CD8-positive, alpha-beta memory T cell (primary cell): ENCODE data around the gene SULT2B1. TPM values are rescaled to one million over a fixed set of nuclear protein-coding genes. Genes with fewer than 3 reads are reported as not detected.

Experiments
- CTCF ChIA-PET: fragments of 350-600 bp; sonication (Branson Sonifier 250); formaldehyde crosslinking; loops from one replicate; lab custom pipeline; 2021; ENCODE audit warnings: antibody characterized with exemption; lab: Charles Lee
- POLR2A ChIA-PET: fragments of 350-600 bp; sonication (Branson Sonifier 250); formaldehyde crosslinking; loops from one replicate; lab custom pipeline; 2021; ENCODE audit warnings: antibody characterized with exemption; lab: Charles Lee
- DNase-seq, 5 donors: peaks; one replicate each; pipeline versions ENCODE4 v3.0.0 to v3.0.0-alpha.2; 2020 to 2022; ENCODE audit warnings: mixed read lengths in 1 of 5
- H3K27ac ChIP-seq: one replicate; pipeline ENCODE4 v1.7.0; 2013; ENCODE audit warnings: low read depth, mild to moderate bottlenecking, low read length, moderate library complexity
- H3K27me3 ChIP-seq: 2 replicates; pipeline ENCODE4 v1.7.0; 2013; ENCODE audit warnings: low read length, mild to moderate bottlenecking; ENCODE audit not compliant: insufficient read depth, poor library complexity, severe bottlenecking
- H3K36me3 ChIP-seq: 2 replicates; pipeline ENCODE4 v1.7.0; 2013; ENCODE audit warnings: mild to moderate bottlenecking, low read length, moderate library complexity; ENCODE audit not compliant: insufficient read depth
- H3K4me1 ChIP-seq: 2 replicates; pipeline ENCODE4 v1.7.0; 2013; ENCODE audit warnings: mild to moderate bottlenecking, low read length, moderate library complexity; ENCODE audit not compliant: insufficient read depth
- H3K4me3 ChIP-seq: 2 replicates; pipeline ENCODE4 v1.7.0; 2013; ENCODE audit warnings: mild to moderate bottlenecking, low read length
- H3K9me3 ChIP-seq: 2 replicates; pipeline ENCODE4 v1.7.0; 2013; ENCODE audit warnings: mild to moderate bottlenecking, low read length
- H3K27ac Mint-ChIP-seq, 8 donors: one replicate each; pipeline ENCODE4 v1.8.0; 2020 to 2021; ENCODE audit warnings: mixed read lengths in 8 of 8, mild to moderate bottlenecking in 6 of 8, inconsistent platforms in 3 of 8, moderate library complexity in 3 of 8
- H3K27me3 Mint-ChIP-seq, 2 donors: one replicate each; pipeline ENCODE4 v1.8.0; 2020 to 2021; ENCODE audit warnings: mixed read lengths in 2 of 2, mild to moderate bottlenecking in 1 of 2, moderate library complexity in 1 of 2
- H3K36me3 Mint-ChIP-seq, 3 donors: one replicate each; pipeline ENCODE4 v1.8.0; 2020 to 2021; ENCODE audit warnings: mixed read lengths in 3 of 3, inconsistent platforms in 1 of 3, mild to moderate bottlenecking in 1 of 3
- H3K4me1 Mint-ChIP-seq, 3 donors: one replicate each; pipeline ENCODE4 v1.8.0; 2020 to 2021; ENCODE audit warnings: mixed read lengths in 3 of 3, inconsistent platforms in 1 of 3, mild to moderate bottlenecking in 1 of 3
- H3K4me3 Mint-ChIP-seq, 7 donors: one replicate each; pipeline ENCODE4 v1.8.0; 2020 to 2021; ENCODE audit warnings: mixed read lengths in 7 of 7, mild to moderate bottlenecking in 6 of 7, moderate library complexity in 4 of 7, inconsistent platforms in 2 of 7
- H3K9me3 Mint-ChIP-seq, 5 donors: one replicate each; pipeline ENCODE4 v1.8.0; 2020 to 2022; ENCODE audit warnings: mixed read lengths in 5 of 5, mild to moderate bottlenecking in 3 of 5, moderate library complexity in 2 of 5, inconsistent platforms in 1 of 5
- polyA plus RNA-seq: library from polyadenylated mRNA; unstranded; fragments of 300-500 nt; fragmentation: Illumina TruSeq; gene quantifications from one replicate; pipeline ENCODE4 v1.2.3, GENCODE V29; 2021
- total RNA-seq, 2 experiments: library from RNA; stranded (reverse); gene quantifications; one replicate each; pipeline ENCODE4 v1.2.3, GENCODE V29; 2021

SULT2B1 gene
- total and polyA plus RNA-seq, 3 experiments from 2014 or later = not detected

GRCh38 chr19:48636859-48637448, 85.0 kb downstream of the SULT2B1 start, which contains the start of gene DBP:
Gene DBP (minus strand): TSS chr19:48637379. CDS start chr19:48636994, 385 bp downstream.
- DNase-seq = peak in 2 of 5 donors; percentile 20 to 67
- Mint-ChIP-seq H3K9me3 (peaks cover 0 to 2% (median 0%) of the 10 kb centered on the region in 5 donors), H3K27me3 (peaks cover 0 to 2% of the 10 kb centered on the region in 2 donors), H3K4me3 (peak within 1 kb of the TSS; percentile 84 to 100 (median 98)), H3K4me1 (peaks cover 35 to 69% (median 42%) of the 10 kb centered on the region in 3 donors), H3K27ac (peak within 1 kb of the TSS; percentile 88 to 100 (median 98)), H3K36me3 (peaks cover 0 to 33% (median 0%) of the 10 kb centered on the region in 3 donors)
- Histone ChIP-seq H3K36me3 (peaks cover 11% of the 10 kb centered on the region), H3K4me3 (peak within 1 kb of the TSS; percentile 97), H3K27ac (peak within 1 kb of the TSS; percentile 97), H3K27me3 (no peaks in the 10 kb centered on the region), H3K4me1 (peaks cover 45% of the 10 kb centered on the region), H3K9me3 (no peaks in the 10 kb centered on the region)
- ChIA-PET CTCF (interaction anchor here (1.2 to 2.3 kb wide), 2 partner anchors 9 to 28 kb away, joined by 3 to 14 read pairs; partner anchors contain the start of gene CA11), POLR2A (interaction anchor here (0.9 to 2.7 kb wide), 6 partner anchors 9 to 387 kb away, joined by 3 to 23 read pairs (median 5); partner anchors contain the start of genes CA11, RPL18 and SPHK2)

- H3K4me3 Mint-ChIP-seq = peak overlapping the region; percentile 84 to 100 (median 98)
- ChIA-PET POLR2A (interaction anchor here (0.5 to 2.7 kb wide), 8 partner anchors 8 to 388 kb away, joined by 3 to 23 read pairs (median 4); partner anchors contain the start of genes CA11, RPL18 and SPHK2), CTCF (interaction anchor here (0.7 to 2.3 kb wide), 3 partner anchors 8 to 28 kb away, joined by 3 to 14 read pairs (median 4); partner anchors contain the start of gene CA11)
- peak; percentile 99 to 100 (median 100) for DNase-seq
- Histone ChIP-seq H3K36me3 (peaks cover 10% of the 10 kb centered on the region), H3K27me3 (no peaks in the 10 kb centered on the region), H3K9me3 (no peaks in the 10 kb centered on the region), H3K4me1 (peaks cover 44% of the 10 kb centered on the region), H3K4me3 (peak overlapping the region; percentile 97), H3K27ac (peak overlapping the region; percentile 97)
- peaks cover 0 to 2% (median 0%) of the 10 kb centered on the region in 5 donors for H3K9me3 Mint-ChIP-seq
- peaks cover 0 to 2% of the 10 kb centered on the region in 2 donors for H3K27me3 Mint-ChIP-seq
- peaks cover 35 to 67% (median 42%) of the 10 kb centered on the region in 3 donors for H3K4me1 Mint-ChIP-seq
- peaks cover 0 to 28% (median 0%) of the 10 kb centered on the region in 3 donors for H3K36me3 Mint-ChIP-seq
- peak overlapping the region; percentile 88 to 100 (median 98) for H3K27ac Mint-ChIP-seq
Observed at GRCh38 chr19:48637449-48637947, 85.5 kb downstream of the SULT2B1 start.

GRCh38 chr19:48637948-48638830, 86.2 kb downstream of the SULT2B1 start:
- peak overlapping the region; percentile 93 for H3K4me3 ChIP-seq
- H3K4me1 ChIP-seq = peaks cover 37% of the 10 kb centered on the region
- H3K36me3 ChIP-seq = peaks cover 3% of the 10 kb centered on the region
- no peaks in the 10 kb centered on the region for H3K9me3 ChIP-seq
- Mint-ChIP-seq H3K4me3 (peak overlapping the region; percentile 84 to 100 (median 98)), H3K4me1 (peaks cover 35 to 63% (median 42%) of the 10 kb centered on the region in 3 donors), H3K36me3 (peaks cover 0 to 21% (median 0%) of the 10 kb centered on the region in 3 donors), H3K27ac (peak overlapping the region; percentile 88 to 100 (median 98)), H3K27me3 (peaks cover 0 to 2% of the 10 kb centered on the region in 2 donors), H3K9me3 (peaks cover 0 to 2% (median 0%) of the 10 kb centered on the region in 5 donors)
- ChIA-PET CTCF (interaction anchor here (0.7 to 2.3 kb wide), 3 partner anchors 8 to 29 kb away, joined by 3 to 14 read pairs (median 4); partner anchors contain the start of gene CA11), POLR2A (interaction anchor here (0.5 to 2.7 kb wide), 10 partner anchors 8 to 1364 kb away, joined by 3 to 23 read pairs (median 4); partner anchors contain the start of genes CA11, RPL18 and SPHK2)
- DNase-seq = peak in 4 of 5 donors; percentile 76 to 93 (median 86)
- peak overlapping the region; percentile 97 for H3K27ac ChIP-seq
- no peaks in the 10 kb centered on the region for H3K27me3 ChIP-seq

GRCh38 chr19:48638831-48639381, 86.9 kb downstream of the SULT2B1 start:
- Histone ChIP-seq H3K27ac (peak overlapping the region; percentile 97), H3K4me1 (peaks cover 30% of the 10 kb centered on the region), H3K27me3 (no peaks in the 10 kb centered on the region), H3K9me3 (no peaks in the 10 kb centered on the region), H3K4me3 (peak overlapping the region; percentile 93), H3K36me3 (no peaks in the 10 kb centered on the region)
- peaks cover 0 to 18% (median 0%) of the 10 kb centered on the region in 3 donors for H3K36me3 Mint-ChIP-seq
- DNase-seq = no peak
- peaks cover 35 to 56% (median 39%) of the 10 kb centered on the region in 3 donors for H3K4me1 Mint-ChIP-seq
- peaks cover 0 to 2% (median 0%) of the 10 kb centered on the region in 5 donors for H3K9me3 Mint-ChIP-seq
- H3K27ac Mint-ChIP-seq = peak overlapping the region; percentile 82 to 100 (median 96)
- ChIA-PET POLR2A (interaction anchor here (0.6 kb wide), 1 partner anchor 137 kb away, joined by 3 read pairs; no protein-coding TSS in a partner anchor), CTCF (no interaction called here)
- H3K27me3 Mint-ChIP-seq = peaks cover 0 to 2% of the 10 kb centered on the region in 2 donors
- H3K4me3 Mint-ChIP-seq = peak overlapping the region; percentile 84 to 100 (median 98)

DNA sequence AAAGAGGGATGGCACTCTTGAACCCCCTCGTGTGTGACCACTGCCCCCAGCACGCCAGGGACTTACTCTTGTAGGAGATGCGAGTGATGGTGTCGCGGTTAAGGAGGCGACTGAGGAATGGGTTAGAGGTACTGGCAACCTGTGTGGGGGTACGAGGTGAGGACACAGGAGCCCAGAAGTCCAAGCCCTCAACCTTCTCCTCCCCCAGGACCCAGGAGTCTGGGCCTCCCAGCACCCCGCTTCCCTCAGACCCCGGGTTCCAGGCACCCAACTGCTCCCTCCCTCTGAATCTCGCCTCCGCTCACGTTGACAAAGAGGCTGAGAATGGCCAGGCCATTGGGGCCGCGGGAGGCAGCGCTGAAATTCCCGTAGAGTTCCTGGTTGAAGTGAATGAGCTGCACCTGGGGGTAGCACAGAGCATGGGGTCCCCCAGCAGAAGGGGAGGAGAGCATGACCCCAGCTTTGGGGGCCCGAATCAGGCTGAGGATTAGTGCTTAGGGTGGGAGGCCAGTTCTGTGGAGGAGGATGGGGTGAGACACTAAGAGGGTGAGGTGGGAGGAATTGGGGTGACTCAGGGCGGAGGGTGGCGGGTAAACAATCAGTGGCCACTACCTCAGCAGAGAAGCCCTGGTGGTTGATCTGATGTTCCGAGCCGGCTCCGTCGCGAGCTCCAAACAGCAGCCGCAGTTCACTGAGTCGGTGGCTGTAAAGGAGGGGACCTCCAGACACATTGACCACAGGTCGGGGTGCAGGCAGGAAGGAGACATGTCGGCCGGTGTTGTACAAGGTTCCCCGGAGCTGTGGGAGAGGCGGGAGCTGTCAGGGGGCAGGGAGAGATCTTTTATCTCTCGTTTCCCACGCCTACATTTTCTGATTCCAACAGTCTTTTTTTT, 87.8 kb downstream of the SULT2B1 start:
- Histone ChIP-seq H3K27me3 (no peaks in the 10 kb centered on the region), H3K4me1 (peaks cover 29% of the 10 kb centered on the region), H3K36me3 (no peaks in the 10 kb centered on the region), H3K27ac (peak overlapping the region; percentile 97), H3K4me3 (peak overlapping the region; percentile 93), H3K9me3 (no peaks in the 10 kb centered on the region)
- no peak for DNase-seq
- Mint-ChIP-seq H3K27me3 (peaks cover 0 to 2% of the 10 kb centered on the region in 2 donors), H3K27ac (peak overlapping the region; percentile 35 to 99 (median 78)), H3K4me1 (peaks cover 30 to 52% (median 39%) of the 10 kb centered on the region in 3 donors), H3K4me3 (peak overlapping the region; percentile 32 to 89 (median 61)), H3K9me3 (peaks cover 0 to 1% (median 0%) of the 10 kb centered on the region in 5 donors), H3K36me3 (peaks cover 0 to 13% (median 0%) of the 10 kb centered on the region in 3 donors)
- ChIA-PET CTCF (no interaction called here), POLR2A (interaction anchor here (0.6 to 0.7 kb wide), 3 partner anchors 13 to 860 kb away, joined by 3 to 7 read pairs (median 4); no protein-coding TSS in a partner anchor)

DNA sequence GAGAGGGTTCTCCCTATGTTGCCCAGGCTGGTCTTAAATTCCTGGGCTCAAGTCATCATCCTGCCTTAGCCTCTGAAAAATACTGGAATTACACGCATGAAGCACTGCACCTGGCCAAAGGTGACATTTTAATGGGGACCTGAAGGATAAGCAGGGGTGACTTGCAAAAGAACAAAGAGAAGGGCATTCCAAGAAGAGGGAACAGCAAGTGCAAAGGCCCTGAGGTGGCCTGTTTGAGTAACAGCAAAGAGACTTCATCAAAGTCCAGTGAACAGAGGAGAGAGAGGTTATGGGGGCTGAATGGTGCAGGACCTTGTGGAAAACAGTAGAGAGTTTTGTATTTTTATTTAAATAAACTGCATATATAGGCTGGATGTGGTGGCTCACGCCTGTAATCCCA, 89.9 kb downstream of the SULT2B1 start:
- Mint-ChIP-seq H3K9me3 (no peaks in the 10 kb centered on the region), H3K36me3 (peaks cover 0 to 8% (median 0%) of the 10 kb centered on the region in 3 donors), H3K27ac (no peak overlapping the region), H3K4me1 (peaks cover 36 to 59% (median 41%) of the 10 kb centered on the region in 3 donors), H3K27me3 (peaks cover 0 to 2% of the 10 kb centered on the region in 2 donors), H3K4me3 (peak overlapping the region in 1 of 7 donors; percentile 57)
- ChIA-PET CTCF (interaction anchor here (0.9 to 2.0 kb wide), 4 partner anchors 9 to 20 kb away, joined by 3 to 4 read pairs (median 4); no protein-coding TSS in a partner anchor), POLR2A (no interaction called here)
- Histone ChIP-seq H3K4me1 (peaks cover 38% of the 10 kb centered on the region), H3K27ac (no peak overlapping the region), H3K9me3 (no peaks in the 10 kb centered on the region), H3K4me3 (no peak overlapping the region), H3K36me3 (no peaks in the 10 kb centered on the region), H3K27me3 (no peaks in the 10 kb centered on the region)
- DNase-seq = no peak
